Breast epithelium (tissue), 3 donors: ENCODE results near the gene RASSF6.

Experiments used
- CTCF ChIP-seq, 3 donors: fragments of 450-650 bp; IDR thresholded peaks; one replicate each; pipeline ENCODE4 v1.5.1; 2016 to 2017; ENCODE audit warnings: antibody characterized with exemption in 3 of 3, mild to moderate bottlenecking in 3 of 3, moderate library complexity in 3 of 3
- POLR2A ChIP-seq: fragments of 450-650 bp; IDR thresholded peaks from one replicate; pipeline ENCODE4 v1.6.1; 2016; ENCODE audit warnings: antibody characterized with exemption, mild to moderate bottlenecking, moderate library complexity
- POLR2AphosphoS5 ChIP-seq, 3 donors: sonication (generic); formaldehyde crosslinking; IDR thresholded peaks; one replicate each; pipeline ENCODE4 v1.6.1; 2017; ENCODE audit warnings: antibody characterized with exemption in 3 of 3

- no peak for TF ChIP-seq CTCF (IDR thresholded peaks at IDR 0.05)
- no peak for TF ChIP-seq POLR2A
- no peak for TF ChIP-seq POLR2AphosphoS5 (IDR thresholded peaks at IDR 0.05)
Observed at GRCh38 chr4:73663576-73663975, 43.3 kb upstream of the RASSF6 start.
